Measurements from ENCODE around the gene MND1.

The MND1 gene

DNA sequence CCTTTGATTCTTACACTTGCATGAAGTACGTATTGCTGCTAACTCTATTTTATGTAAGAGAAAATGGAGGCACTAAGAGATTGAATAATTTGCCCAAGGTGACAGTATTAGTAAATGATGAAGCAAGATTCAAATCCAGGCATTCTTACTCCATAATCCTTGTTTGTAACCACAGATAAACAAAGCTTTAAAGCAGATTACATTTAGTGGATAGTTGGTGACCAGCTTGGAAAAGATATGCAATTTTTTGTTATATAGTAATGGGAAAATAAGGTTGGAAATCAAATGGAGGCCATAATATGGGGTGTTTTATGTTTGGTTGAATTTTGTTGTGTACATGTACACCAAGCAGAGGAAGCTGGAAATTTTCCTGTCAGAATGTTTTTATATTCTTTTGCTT, 30.8 kb downstream of the MND1 start:
- H3K4me3 ChIP-seq (ENCODE audit: low read depth, low read length): no peak overlapping the region
- no peak for DNase-seq (ENCODE audit: low read depth)
- TF ChIP-seq, protein P1, sequence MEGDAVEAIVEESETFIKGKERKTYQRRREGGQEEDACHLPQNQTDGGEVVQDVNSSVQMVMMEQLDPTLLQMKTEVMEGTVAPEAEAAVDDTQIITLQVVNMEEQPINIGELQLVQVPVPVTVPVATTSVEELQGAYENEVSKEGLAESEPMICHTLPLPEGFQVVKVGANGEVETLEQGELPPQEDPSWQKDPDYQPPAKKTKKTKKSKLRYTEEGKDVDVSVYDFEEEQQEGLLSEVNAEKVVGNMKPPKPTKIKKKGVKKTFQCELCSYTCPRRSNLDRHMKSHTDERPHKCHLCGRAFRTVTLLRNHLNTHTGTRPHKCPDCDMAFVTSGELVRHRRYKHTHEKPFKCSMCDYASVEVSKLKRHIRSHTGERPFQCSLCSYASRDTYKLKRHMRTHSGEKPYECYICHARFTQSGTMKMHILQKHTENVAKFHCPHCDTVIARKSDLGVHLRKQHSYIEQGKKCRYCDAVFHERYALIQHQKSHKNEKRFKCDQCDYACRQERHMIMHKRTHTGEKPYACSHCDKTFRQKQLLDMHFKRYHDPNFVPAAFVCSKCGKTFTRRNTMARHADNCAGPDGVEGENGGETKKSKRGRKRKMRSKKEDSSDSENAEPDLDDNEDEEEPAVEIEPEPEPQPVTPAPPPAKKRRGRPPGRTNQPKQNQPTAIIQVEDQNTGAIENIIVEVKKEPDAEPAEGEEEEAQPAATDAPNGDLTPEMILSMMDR (conservative IDR thresholded peaks at IDR 0.05; ENCODE audit: low read depth, low read length): no peak

DNA sequence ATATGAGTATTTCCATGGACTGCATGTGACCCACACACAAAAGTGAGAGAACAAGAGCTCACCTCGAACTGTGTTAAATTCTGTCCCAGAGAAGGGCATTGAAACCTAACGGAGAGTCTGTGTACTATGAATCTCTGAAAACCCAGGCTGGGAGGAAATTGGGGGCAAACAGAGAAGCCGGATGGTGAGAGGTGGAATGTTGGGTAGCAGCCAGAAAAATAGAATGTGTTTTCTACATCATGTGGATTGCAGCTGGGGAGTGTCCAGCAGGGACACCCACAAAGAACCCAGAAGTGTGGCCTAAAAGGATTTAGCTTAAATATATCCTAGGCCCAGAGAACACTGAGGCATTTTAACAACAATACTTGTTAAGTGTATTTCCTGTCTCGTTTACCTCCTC, 38.6 kb downstream of the MND1 start:
- TF ChIP-seq, protein P1 (conservative IDR thresholded peaks at IDR 0.05; ENCODE audit: low read depth, low read length): no peak
- peak; percentile 73 for DNase-seq (ENCODE audit: low read depth)
- no peak overlapping the region for H3K4me3 ChIP-seq (ENCODE audit: low read depth, low read length)

- TF ChIP-seq, protein P1 (conservative IDR thresholded peaks at IDR 0.05; ENCODE audit: low read depth, low read length): no peak
- no peak overlapping the region for H3K4me3 ChIP-seq (ENCODE audit: low read depth, low read length)
- no peak for DNase-seq (ENCODE audit: low read depth)
These were observed 39.7 kb downstream of the MND1 start for GRCh38 chr4:153384160-153384559.

- H3K4me3 ChIP-seq (ENCODE audit: low read depth, low read length): no peak overlapping the region
- TF ChIP-seq, protein P1 (conservative IDR thresholded peaks at IDR 0.05; ENCODE audit: low read depth, low read length): no peak
- DNase-seq (ENCODE audit: low read depth): no peak
These were observed 41.3 kb downstream of the MND1 start for GRCh38 chr4:153385784-153386183.

GRCh38 chr4:153387981-153388380, 43.5 kb downstream of the MND1 start:
- no peak overlapping the region for H3K4me3 ChIP-seq (ENCODE audit: low read depth, low read length)
- TF ChIP-seq, protein P1 (conservative IDR thresholded peaks at IDR 0.05; ENCODE audit: low read depth, low read length): no peak
- DNase-seq (ENCODE audit: low read depth): no peak

GRCh38 chr4:153393397-153393796, 48.9 kb downstream of the MND1 start:
- peak; percentile 68 for DNase-seq (ENCODE audit: low read depth)
- TF ChIP-seq, protein P1 (conservative IDR thresholded peaks at IDR 0.05; ENCODE audit: low read depth, low read length): no peak
- no peak overlapping the region for H3K4me3 ChIP-seq (ENCODE audit: low read depth, low read length)

DNA sequence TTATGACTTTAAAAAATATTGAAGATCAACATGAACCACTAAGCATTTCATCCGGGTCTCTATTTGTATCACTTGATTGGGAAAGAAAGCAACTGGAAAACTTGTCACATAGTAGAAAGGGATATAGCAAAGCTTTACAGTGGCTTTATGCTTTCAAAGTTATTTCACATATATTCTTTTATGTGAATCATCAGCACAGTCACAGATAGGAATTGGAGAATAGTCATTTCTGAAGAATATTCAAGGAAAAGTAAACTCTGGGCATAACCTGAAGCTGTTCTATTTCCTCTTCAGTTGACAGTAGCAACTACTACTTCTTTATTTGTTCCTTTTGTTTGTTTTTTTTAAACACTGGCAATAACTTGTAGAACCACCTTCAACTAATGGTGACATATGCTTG, 50.5 kb downstream of the MND1 start:
- no peak for DNase-seq (ENCODE audit: low read depth)
- no peak overlapping the region for H3K4me3 ChIP-seq (ENCODE audit: low read depth, low read length)
- TF ChIP-seq, protein P1 (conservative IDR thresholded peaks at IDR 0.05; ENCODE audit: low read depth, low read length): no peak
